Gastroesophageal sphincter (tissue), 4 donors: ENCODE results near the gene QSOX1. TPM values are rescaled to one million over a fixed set of nuclear protein-coding genes. Genes with fewer than 3 reads are reported as not detected.

Experiments used
- ATAC-seq: fragments of 150-250 bp; one replicate; pipeline ENCODE4 v1.9.1; 2016; ENCODE audit warnings: mild to moderate bottlenecking, moderate library complexity
- H3K27ac ChIP-seq, 4 donors: fragments of 200-600 bp; sonication (generic) in 3 of 4; 1 replicate in 3 of 4; 2 replicates in 1 of 4; pipeline ENCODE4 v1.5.1; 2016 to 2019
- H3K27me3 ChIP-seq: fragments of 200-600 bp; sonication (generic); one replicate; pipeline ENCODE4 v1.5.1; 2019
- H3K36me3 ChIP-seq, 2 donors: fragments of 200-600 bp; sonication (generic); one replicate each; pipeline ENCODE4 v1.5.1; 2019; ENCODE audit warnings: control low read depth in 1 of 2
- H3K4me1 ChIP-seq, 3 donors: fragments of 200-600 bp; sonication (generic); 1 replicate in 2 of 3; 2 replicates in 1 of 3; pipeline ENCODE4 v1.5.1; 2016 to 2019; ENCODE audit warnings: control low read depth in 2 of 3
- H3K4me3 ChIP-seq, 2 donors: fragments of 200-600 bp; sonication (generic); one replicate each; pipeline ENCODE4 v1.5.1; 2019; ENCODE audit warnings: mild to moderate bottlenecking in 1 of 2, moderate library complexity in 1 of 2
- H3K9me3 ChIP-seq, 3 donors: fragments of 200-600 bp; sonication (generic); one replicate each; pipeline ENCODE4 v1.5.1; 2017 to 2019; ENCODE audit warnings: control low read depth in 2 of 3
- CTCF ChIP-seq, 4 experiments: fragments of 200-600 bp in 2 of 4; fragments of 450-650 bp in 2 of 4; sonication (generic) in 1 of 4; IDR thresholded peaks; one replicate each; pipeline ENCODE4 v1.5.1; 2017 to 2019; ENCODE audit warnings: antibody characterized with exemption in 4 of 4, mild to moderate bottlenecking in 2 of 4, moderate library complexity in 2 of 4
- EP300 ChIP-seq: sonication (generic); formaldehyde crosslinking; IDR thresholded peaks from one replicate; pipeline ENCODE4 v1.6.1; 2017; ENCODE audit warnings: antibody characterized with exemption, mild to moderate bottlenecking
- POLR2A ChIP-seq, 2 donors: fragments of 450-650 bp; IDR thresholded peaks; one replicate each; pipeline ENCODE4 v1.6.1; 2017; ENCODE audit warnings: antibody characterized with exemption in 2 of 2, mild to moderate bottlenecking in 2 of 2, moderate library complexity in 1 of 2
- POLR2AphosphoS5 ChIP-seq: sonication (generic); formaldehyde crosslinking; IDR thresholded peaks from one replicate; pipeline ENCODE4 v1.6.1; 2017; ENCODE audit warnings: antibody characterized with exemption
- WGBS, 2 donors: methylation state at CpG; one replicate each; pipeline ENCODE4 v1.1.5; 2018; ENCODE audit warnings: low coverage in 1 of 2; 5-methylcytosine and 5-hydroxymethylcytosine counted together
- total RNA-seq, 4 donors: library from RNA; depleted of rRNA; stranded (reverse); fragments of >200 nt; gene quantifications; one replicate each; pipeline ENCODE4 v1.1.0, GENCODE V29; 2016

QSOX1 gene
- total RNA-seq, 4 donors from 2014 or later = 71.5 to 132 (median 106) TPM

GRCh38 chr1:180241716-180242544 lies 87.3 kb downstream of the QSOX1 start:
- Histone ChIP-seq H3K27me3 (peaks cover 85% of the 10 kb centered on the region), H3K36me3 (no peaks in the 10 kb centered on the region), H3K9me3 (no peaks in the 10 kb centered on the region), H3K4me3 (no peak overlapping the region), H3K4me1 (no peaks in the 10 kb centered on the region), H3K27ac (no peak overlapping the region)
- TF ChIP-seq EP300 (no peak), POLR2A (IDR thresholded peaks at IDR 0.05) (no peak), CTCF (IDR thresholded peaks at IDR 0.05) (no peak)
- 57 to 68% methylated on average over 8 of the region's 8 CpGs for WGBS, 2 donors
- ATAC-seq = no peak

- Histone ChIP-seq H3K4me3 (no peak overlapping the region), H3K27me3 (peaks cover 68% of the 10 kb centered on the region), H3K36me3 (no peaks in the 10 kb centered on the region), H3K27ac (no peak overlapping the region), H3K9me3 (no peaks in the 10 kb centered on the region), H3K4me1 (no peaks in the 10 kb centered on the region)
- TF ChIP-seq POLR2A (IDR thresholded peaks at IDR 0.05) = no peak
- no peak for TF ChIP-seq CTCF (IDR thresholded peaks at IDR 0.05)
- TF ChIP-seq EP300 = no peak
- no peak for TF ChIP-seq POLR2AphosphoS5
- WGBS, 2 donors = 80 to 85% methylated on average over 2 to 10 of the region's 11 CpGs
- ATAC-seq = no peak
These were observed 89.0 kb downstream of the QSOX1 start for GRCh38 chr1:180243517-180244221.

GRCh38 chr1:180244840-180245239 lies 90.2 kb downstream of the QSOX1 start:
- TF ChIP-seq POLR2AphosphoS5 (no peak), EP300 (no peak), CTCF (IDR thresholded peaks at IDR 0.05) (no peak), POLR2A (IDR thresholded peaks at IDR 0.05) (no peak)
- 83 to 92% methylated on average over 2 of the region's 6 CpGs for WGBS, 2 donors
- H3K36me3 ChIP-seq = no peaks in the 10 kb centered on the region
- no peaks in the 10 kb centered on the region for H3K4me1 ChIP-seq
- H3K27me3 ChIP-seq = peaks cover 62% of the 10 kb centered on the region
- no peak for ATAC-seq
- H3K9me3 ChIP-seq = no peaks in the 10 kb centered on the region
- no peak overlapping the region for H3K27ac ChIP-seq
- no peak overlapping the region for H3K4me3 ChIP-seq

GRCh38 chr1:180246579-180246978 lies 91.9 kb downstream of the QSOX1 start:
- no peak for TF ChIP-seq CTCF (IDR thresholded peaks at IDR 0.05)
- TF ChIP-seq EP300 = no peak
- TF ChIP-seq POLR2AphosphoS5 = no peak
- TF ChIP-seq POLR2A (IDR thresholded peaks at IDR 0.05) = no peak
- Histone ChIP-seq H3K4me3 (no peak overlapping the region), H3K36me3 (no peaks in the 10 kb centered on the region), H3K9me3 (no peaks in the 10 kb centered on the region), H3K4me1 (no peaks in the 10 kb centered on the region), H3K27me3 (peaks cover 59% of the 10 kb centered on the region), H3K27ac (no peak overlapping the region)
- ATAC-seq = no peak
- 79 to 87% methylated on average over 5 of the region's 5 CpGs for whole genome bisulfite sequencing, 2 donors
